ENCODE measurements around the gene MPC1L.

Gene MPC1L

GRCh38 chrX:40663078-40663740, 40.0 kb downstream of the MPC1L start:
- no peaks in the 10 kb centered on the region for H4K20me1 ChIP-seq (ENCODE audit: insufficient read depth, low read length)
- no peaks in the 10 kb centered on the region for H3K27me3 ChIP-seq (ENCODE audit: insufficient read depth, low read length, poor library complexity)
- TF ChIP-seq EZH2 (IDR thresholded peaks at IDR 0.05; ENCODE audit: borderline replicate concordance, low read depth, low read length, severe bottlenecking), result no peak
- DNase-seq, result no peak
- no peak overlapping the region for H3K27ac ChIP-seq (ENCODE audit: low read length)
- ATAC-seq (ENCODE audit: insufficient read depth, low read depth), result no peak
- no peak overlapping the region for H3K9ac ChIP-seq (ENCODE audit: low read depth, low read length)
- no peak overlapping the region for H2AFZ ChIP-seq (ENCODE audit: low read depth, low read length)
- H3K4me2 ChIP-seq (ENCODE audit: insufficient read depth, low read length), result no peak overlapping the region
- H3K4me3 ChIP-seq (ENCODE audit: low read depth in 1 of 2, low read length in 2 of 2), result no peak overlapping the region
- H3K36me3 ChIP-seq (ENCODE audit: insufficient read depth, low read length), result peaks cover 55% of the 10 kb centered on the region
- H3K9me3 ChIP-seq (ENCODE audit: insufficient read depth, low read length, severe bottlenecking), result no peaks in the 10 kb centered on the region
- H3K79me2 ChIP-seq (ENCODE audit: insufficient read depth, low read length), result no peaks in the 10 kb centered on the region
- H3K4me1 ChIP-seq (ENCODE audit: insufficient read depth, low read length), result no peaks in the 10 kb centered on the region

GRCh38 chrX:40663880-40664630, 40.8 kb downstream of the MPC1L start:
- H3K4me1 ChIP-seq (ENCODE audit: insufficient read depth, low read length), result no peaks in the 10 kb centered on the region
- H3K79me2 ChIP-seq (ENCODE audit: insufficient read depth, low read length), result no peaks in the 10 kb centered on the region
- H3K9me3 ChIP-seq (ENCODE audit: insufficient read depth, low read length, severe bottlenecking), result no peaks in the 10 kb centered on the region
- H3K27ac ChIP-seq (ENCODE audit: low read length), result no peak overlapping the region
- peaks cover 50% of the 10 kb centered on the region for H3K36me3 ChIP-seq (ENCODE audit: insufficient read depth, low read length)
- DNase-seq (no peak), ATAC-seq (ENCODE audit: insufficient read depth, low read depth) (no peak)
- H3K27me3 ChIP-seq (ENCODE audit: insufficient read depth, low read length, poor library complexity), result no peaks in the 10 kb centered on the region
- TF ChIP-seq CTCF (IDR thresholded peaks at IDR 0.05; ENCODE audit: borderline replicate concordance, extremely low read depth, low read length, poor library complexity, severe bottlenecking) (no peak), EZH2 (IDR thresholded peaks at IDR 0.05; ENCODE audit: borderline replicate concordance, low read depth, low read length, severe bottlenecking) (no peak)
- no peak overlapping the region for H3K4me2 ChIP-seq (ENCODE audit: insufficient read depth, low read length)
- H3K9ac ChIP-seq (ENCODE audit: low read depth, low read length), result no peak overlapping the region
- H2AFZ ChIP-seq (ENCODE audit: low read depth, low read length), result no peak overlapping the region
- H4K20me1 ChIP-seq (ENCODE audit: insufficient read depth, low read length), result no peaks in the 10 kb centered on the region
- no peak overlapping the region for H3K4me3 ChIP-seq (ENCODE audit: low read depth in 1 of 2, low read length in 2 of 2)

GRCh38 chrX:40671126-40671525, 47.9 kb downstream of the MPC1L start:
- no peaks in the 10 kb centered on the region for H3K4me1 ChIP-seq (ENCODE audit: insufficient read depth, low read length)
- H4K20me1 ChIP-seq (ENCODE audit: insufficient read depth, low read length), result no peaks in the 10 kb centered on the region
- no peak for TF ChIP-seq EZH2 (IDR thresholded peaks at IDR 0.05; ENCODE audit: borderline replicate concordance, low read depth, low read length, severe bottlenecking)
- H2AFZ ChIP-seq (ENCODE audit: low read depth, low read length), result no peak overlapping the region
- H3K27ac ChIP-seq (ENCODE audit: low read length), result no peak overlapping the region
- peaks cover 65% of the 10 kb centered on the region; the same call in 1 of the 2 replicates for H3K36me3 ChIP-seq (ENCODE audit: insufficient read depth, low read length)
- no peaks in the 10 kb centered on the region for H3K27me3 ChIP-seq (ENCODE audit: insufficient read depth, low read length, poor library complexity)
- H3K9ac ChIP-seq (ENCODE audit: low read depth, low read length), result no peak overlapping the region
- no peaks in the 10 kb centered on the region for H3K79me2 ChIP-seq (ENCODE audit: insufficient read depth, low read length)
- ATAC-seq (ENCODE audit: insufficient read depth, low read depth) (no peak), DNase-seq (no peak)
- H3K4me3 ChIP-seq (ENCODE audit: low read depth in 1 of 2, low read length in 2 of 2), result no peak overlapping the region
- H3K4me2 ChIP-seq (ENCODE audit: insufficient read depth, low read length), result no peak overlapping the region
- no peaks in the 10 kb centered on the region for H3K9me3 ChIP-seq (ENCODE audit: insufficient read depth, low read length, severe bottlenecking)
